Loucy (cell line): ENCODE data around the gene CLSTN3.

ENCODE experiments used
- H2AFZ ChIP-seq: fragments of 200-600 bp; sonication (generic); 2 replicates; pipeline ENCODE4 v1.6.0; 2016; ENCODE audit warnings: antibody characterized with exemption, mild to moderate bottlenecking, low read length, moderate library complexity
- H3F3A ChIP-seq: fragments of 200-600 bp; 2 replicates; pipeline ENCODE4 v1.6.0; 2016; ENCODE audit warnings: antibody characterized with exemption, low read depth, mild to moderate bottlenecking
- H3K27me3 ChIP-seq: fragments of 200-600 bp; sonication (generic); 2 replicates; pipeline ENCODE4 v1.6.1; 2014; ENCODE audit warnings: low read length, mild to moderate bottlenecking; ENCODE audit not compliant: insufficient read depth, poor library complexity, severe bottlenecking
- H3K36me3 ChIP-seq: fragments of 200-600 bp; sonication (generic); 2 replicates; pipeline ENCODE4 v1.6.1; 2016; ENCODE audit warnings: low read length; ENCODE audit not compliant: insufficient read depth
- H3K4me1 ChIP-seq: fragments of 200-600 bp; sonication (generic); 2 replicates; pipeline ENCODE4 v1.5.1; 2014; ENCODE audit warnings: low read length, mild to moderate bottlenecking; ENCODE audit not compliant: insufficient read depth, poor library complexity, severe bottlenecking
- H3K4me2 ChIP-seq: fragments of 200-600 bp; sonication (generic); 2 replicates; pipeline ENCODE4 v1.6.0; 2014; ENCODE audit warnings: antibody characterized with exemption, low read length, low read depth, mild to moderate bottlenecking; ENCODE audit not compliant: poor library complexity, severe bottlenecking
- H3K4me3 ChIP-seq: fragments of 200-600 bp; sonication (generic); 2 replicates; pipeline ENCODE4 v1.5.1; 2014; ENCODE audit warnings: low read length, mild to moderate bottlenecking, mixed read lengths; ENCODE audit not compliant: poor library complexity, severe bottlenecking
- H3K79me2 ChIP-seq: fragments of 200-600 bp; sonication (generic); 2 replicates; pipeline ENCODE4 v1.6.1; 2014; ENCODE audit warnings: low read length; ENCODE audit not compliant: insufficient read depth
- H3K9ac ChIP-seq: fragments of 200-600 bp; sonication (generic); 2 replicates; pipeline ENCODE4 v1.6.0; 2014; ENCODE audit warnings: mild to moderate bottlenecking, low read depth, low read length, moderate library complexity; ENCODE audit not compliant: poor library complexity, severe bottlenecking
- H3K9me2 ChIP-seq: fragments of 200-600 bp; sonication (generic); replicated peaks from 2 replicates; pipeline ENCODE4 v1.6.1; 2016; ENCODE audit warnings: low read depth, low read length, mixed read lengths
- H3K9me3 ChIP-seq: fragments of 200-600 bp; sonication (generic); 2 replicates; pipeline ENCODE4 v1.6.1; 2014; ENCODE audit warnings: mild to moderate bottlenecking, antibody characterized with exemption, low read length, low read depth; ENCODE audit not compliant: insufficient read depth
- H4K20me1 ChIP-seq: fragments of 200-600 bp; sonication (generic); 2 replicates; pipeline ENCODE4 v1.6.0; 2014; ENCODE audit warnings: antibody characterized with exemption, low read length, mild to moderate bottlenecking; ENCODE audit not compliant: insufficient read depth, poor library complexity, severe bottlenecking
- CTCF ChIP-seq: fragments of 200-600 bp; sonication (generic); conservative IDR thresholded peaks from 2 replicates; pipeline ENCODE4 v1.5.1; 2014; ENCODE audit warnings: mild to moderate bottlenecking, antibody characterized with exemption, low read length
- EZH2phosphoT487 ChIP-seq: fragments of 200-600 bp; IDR thresholded peaks from 2 replicates; pipeline ENCODE4 v1.6.1; 2018; ENCODE audit warnings: antibody characterized with exemption, mild to moderate bottlenecking, moderate library complexity, borderline replicate concordance

CLSTN3 gene

GRCh38 chr12:7193674-7194073 lies 63.5 kb downstream of the CLSTN3 start:
- no peak for TF ChIP-seq EZH2phosphoT487
- TF ChIP-seq CTCF = no peak
- no peaks in the 10 kb centered on the region for H3K27me3 ChIP-seq
- peaks cover 6% of the 10 kb centered on the region; the same call in 1 of the 2 replicates for H3F3A ChIP-seq
- H3K4me3 ChIP-seq = peak overlapping the region; percentile 8
- H3K4me1 ChIP-seq = peaks cover 60% of the 10 kb centered on the region
- H3K9me3 ChIP-seq = no peaks in the 10 kb centered on the region
- H2AFZ ChIP-seq = no peak overlapping the region
- peak overlapping the region; percentile 51 for H3K4me2 ChIP-seq
- peak overlapping the region; percentile 9 for H3K9ac ChIP-seq
- peaks cover 5% of the 10 kb centered on the region for H4K20me1 ChIP-seq
- H3K9me2 ChIP-seq = no peaks in the 10 kb centered on the region
- peaks cover 39% of the 10 kb centered on the region; the same call in 1 of the 2 replicates for H3K79me2 ChIP-seq
- H3K36me3 ChIP-seq = peaks cover 1% of the 10 kb centered on the region; the same call in 1 of the 2 replicates

GRCh38 chr12:7197841-7198240 lies 67.7 kb downstream of the CLSTN3 start:
- no peak for TF ChIP-seq EZH2phosphoT487
- no peak for TF ChIP-seq CTCF
- Histone ChIP-seq H3K27me3 (no peaks in the 10 kb centered on the region), H3K9me3 (no peaks in the 10 kb centered on the region), H3K9ac (no peak overlapping the region), H3K4me2 (no peak overlapping the region), H3K4me3 (no peak overlapping the region), H2AFZ (no peak overlapping the region), H3F3A (peaks cover 6% of the 10 kb centered on the region; the same call in 1 of the 2 replicates), H3K4me1 (peaks cover 27% of the 10 kb centered on the region), H3K79me2 (peaks cover 5% of the 10 kb centered on the region; the same call in 1 of the 2 replicates), H3K36me3 (peaks cover 27% of the 10 kb centered on the region; the same call in 1 of the 2 replicates), H3K9me2 (no peaks in the 10 kb centered on the region), H4K20me1 (peaks cover 5% of the 10 kb centered on the region)

GRCh38 chr12:7203109-7203508 lies 72.9 kb downstream of the CLSTN3 start:
- Histone ChIP-seq H3K9me3 (no peaks in the 10 kb centered on the region), H3K9me2 (no peaks in the 10 kb centered on the region), H3K36me3 (peaks cover 76% of the 10 kb centered on the region; the same call in 1 of the 2 replicates), H3K79me2 (no peaks in the 10 kb centered on the region), H3K9ac (no peak overlapping the region), H3K4me2 (no peak overlapping the region), H3K27me3 (no peaks in the 10 kb centered on the region), H3K4me1 (no peaks in the 10 kb centered on the region), H3F3A (no peaks in the 10 kb centered on the region), H3K4me3 (no peak overlapping the region), H4K20me1 (no peaks in the 10 kb centered on the region), H2AFZ (no peak overlapping the region)
- no peak for TF ChIP-seq CTCF
- no peak for TF ChIP-seq EZH2phosphoT487
